H1 (cell line): ENCODE measurements around the gene RGL2. TPM values are rescaled to one million over a fixed set of nuclear protein-coding genes. Genes with fewer than 3 reads are reported as not detected.

Experiments used
- CTCF ChIA-PET: fragments of 300-600 bp; sonication (Branson Sonifier 250); formaldehyde crosslinking; loops from one replicate; lab custom pipeline; 2021; ENCODE audit not compliant: partially characterized antibody; lab: Charles Lee
- POLR2A ChIA-PET: fragments of 300-600 bp; sonication (Branson Sonifier 250); formaldehyde crosslinking; loops from one replicate; lab custom pipeline; 2021; ENCODE audit warnings: inconsistent platforms; ENCODE audit not compliant: partially characterized antibody; lab: Charles Lee
- DNase-seq, 2 experiments: peaks; one replicate each; pipeline versions ENCODE4 v3.0.0 to v3.0.0-alpha.2; 2010 to 2022; ENCODE audit warnings: low spot score in 2 of 2, low read depth in 1 of 2, mixed read lengths in 1 of 2
- FAIRE-seq: peaks from 2 replicates; lab custom pipeline; 2011; peaks lifted over from hg19 to GRCh38; lab: Jason Lieb, UNC
- H2AFZ ChIP-seq: 2 replicates; pipeline ENCODE4 v1.8.1; 2012; ENCODE audit warnings: low read length, inconsistent platforms
- H2AK5ac ChIP-seq: 2 replicates; pipeline ENCODE4 v1.6.1; 2013; ENCODE audit warnings: low read depth, low read length
- H2BK120ac ChIP-seq: replicated peaks from 2 replicates; pipeline ENCODE3; 2013; ENCODE audit warnings: low read depth, low read length, inconsistent platforms
- H2BK12ac ChIP-seq: 2 replicates; pipeline ENCODE4 v1.6.1; 2013; ENCODE audit warnings: low read depth, low read length
- H2BK15ac ChIP-seq: 2 replicates; pipeline ENCODE4 v1.6.1; 2013; ENCODE audit warnings: low read length
- H2BK20ac ChIP-seq: 2 replicates; pipeline ENCODE4 v1.6.1; 2013; ENCODE audit warnings: low read length
- H2BK5ac ChIP-seq: 2 replicates; pipeline ENCODE4 v1.6.1; 2013; ENCODE audit warnings: low read depth, low read length
- H3K14ac ChIP-seq: 2 replicates; pipeline ENCODE4 v1.6.1; 2013; ENCODE audit warnings: inconsistent platforms; ENCODE audit not compliant: insufficient read length
- H3K18ac ChIP-seq: 2 replicates; pipeline ENCODE4 v1.6.1; 2013; ENCODE audit warnings: low read length; ENCODE audit errors: extremely low read depth
- H3K23ac ChIP-seq: 2 replicates; pipeline ENCODE4 v1.6.1; 2013; ENCODE audit warnings: inconsistent platforms; ENCODE audit not compliant: insufficient read length
- H3K23me2 ChIP-seq: 2 replicates; pipeline ENCODE4 v1.6.1; 2013; ENCODE audit warnings: low read depth, low read length
- H3K27ac ChIP-seq: 2 replicates; pipeline ENCODE4 v1.6.1; 2011; ENCODE audit warnings: low read depth, low read length, inconsistent platforms
- H3K27me3 ChIP-seq, 4 experiments: replicated peaks in 1 of 4; 1 replicate in 1 of 4; 2 replicates in 3 of 4; pipeline versions ENCODE4 v1.6.1 to v1.8.1; 2011 to 2013; ENCODE audit warnings: low read length in 3 of 4, mild to moderate bottlenecking in 3 of 4, inconsistent platforms in 2 of 4, mixed read lengths in 2 of 4, moderate library complexity in 1 of 4; ENCODE audit not compliant: control insufficient read depth in 3 of 4, insufficient read depth in 3 of 4; ENCODE audit errors: extremely low read depth in 1 of 4
- H3K36me3 ChIP-seq, 4 experiments: 2 replicates each; pipeline versions ENCODE4 v1.6.1 to v1.8.1; 2011 to 2013; ENCODE audit warnings: mild to moderate bottlenecking in 4 of 4, low read length in 3 of 4, moderate library complexity in 2 of 4, control low read depth in 1 of 4, inconsistent platforms in 1 of 4; ENCODE audit not compliant: insufficient read depth in 4 of 4, control insufficient read depth in 2 of 4
- H3K4ac ChIP-seq: replicated peaks from 2 replicates; pipeline ENCODE3; 2013; ENCODE audit warnings: low read length, low read depth, mixed read lengths, inconsistent platforms; ENCODE audit not compliant: insufficient read length
- H3K4me1 ChIP-seq, 4 experiments: replicated peaks in 1 of 4; 1 replicate in 1 of 4; 2 replicates in 3 of 4; pipeline versions ENCODE4 v1.6.1 to v1.8.1; 2011 to 2013; ENCODE audit warnings: low read length in 3 of 4, inconsistent platforms in 2 of 4, mixed read lengths in 1 of 4; ENCODE audit not compliant: insufficient read depth in 4 of 4, control insufficient read depth in 3 of 4
- H3K4me2 ChIP-seq, 2 experiments: 2 replicates each; pipeline versions ENCODE4 v1.6.1 to v1.8.1; 2011 to 2013; ENCODE audit warnings: low read depth in 2 of 2, low read length in 2 of 2, control low read depth in 1 of 2, inconsistent platforms in 1 of 2, mild to moderate bottlenecking in 1 of 2; ENCODE audit not compliant: insufficient read depth in 1 of 2
- H3K4me3 ChIP-seq, 4 experiments: fragments of 200-600, 300-600 bp in 1 of 4; sonication (generic), shearing (Covaris generic), sonication (Bioruptor Twin) in 1 of 4; 2 replicates each; pipeline versions ENCODE4 v1.5.1 to v1.8.1; 2011 to 2016; ENCODE audit warnings: low read length in 4 of 4, low read depth in 3 of 4, control low read depth in 2 of 4, inconsistent platforms in 2 of 4, mild to moderate bottlenecking in 2 of 4, mixed read lengths in 1 of 4, moderate library complexity in 1 of 4; ENCODE audit not compliant: insufficient read depth in 2 of 4; ENCODE audit errors: extremely low read depth in 1 of 4
- H3K56ac ChIP-seq: replicated peaks from 2 replicates; pipeline ENCODE3; 2013; ENCODE audit warnings: low read depth, mild to moderate bottlenecking, mixed read lengths, low read length, inconsistent platforms; ENCODE audit not compliant: insufficient read length
- H3K79me1 ChIP-seq: 2 replicates; pipeline ENCODE4 v1.6.1; 2013; ENCODE audit warnings: low read depth, low read length, control low read depth
- H3K79me2 ChIP-seq, 2 experiments: 2 replicates each; pipeline versions ENCODE4 v1.6.1 to v1.8.1; 2012 to 2013; ENCODE audit warnings: low read length in 2 of 2, mild to moderate bottlenecking in 2 of 2, inconsistent platforms in 1 of 2; ENCODE audit not compliant: insufficient read depth in 2 of 2, control insufficient read depth in 1 of 2
- H3K9ac ChIP-seq, 4 experiments: replicated peaks in 1 of 4; 1 replicate in 1 of 4; 2 replicates in 3 of 4; pipeline versions ENCODE4 v1.6.1 to v1.8.1; 2011 to 2013; ENCODE audit warnings: low read depth in 3 of 4, low read length in 3 of 4, control low read depth in 2 of 4, mild to moderate bottlenecking in 2 of 4, moderate library complexity in 2 of 4, inconsistent platforms in 1 of 4; ENCODE audit errors: extremely low read depth in 1 of 4
- H3K9me3 ChIP-seq, 2 experiments: 2 replicates each; pipeline versions ENCODE4 v1.6.1 to v1.8.1; 2012 to 2013; ENCODE audit warnings: mild to moderate bottlenecking in 2 of 2, moderate library complexity in 2 of 2, control low read depth in 1 of 2, inconsistent platforms in 1 of 2, low read depth in 1 of 2, low read length in 1 of 2, mixed read lengths in 1 of 2; ENCODE audit not compliant: insufficient read depth in 2 of 2
- H4K20me1 ChIP-seq, 2 experiments: replicated peaks in 1 of 2; 2 replicates each; pipeline versions ENCODE3 to v1.8.1; 2011 to 2013; ENCODE audit warnings: inconsistent platforms in 2 of 2, low read length in 2 of 2, mild to moderate bottlenecking in 1 of 2; ENCODE audit not compliant: insufficient read depth in 2 of 2, control insufficient read depth in 1 of 2
- H4K5ac ChIP-seq: 2 replicates; pipeline ENCODE4 v1.6.1; 2013; ENCODE audit warnings: low read length, low read depth, mixed read lengths, inconsistent platforms; ENCODE audit not compliant: insufficient read length
- H4K8ac ChIP-seq: 2 replicates; pipeline ENCODE4 v1.8.0; 2013; ENCODE audit warnings: mild to moderate bottlenecking, moderate library complexity, low read length, inconsistent platforms; ENCODE audit not compliant: insufficient read depth; ENCODE audit errors: extremely low read depth
- H4K91ac ChIP-seq: replicated peaks from 2 replicates; pipeline ENCODE3; 2013; ENCODE audit warnings: low read length, mixed read lengths, inconsistent platforms; ENCODE audit not compliant: insufficient read length
- CHD1 ChIP-seq: IDR thresholded peaks from 2 replicates; pipeline ENCODE4 v1.6.1; 2012; ENCODE audit warnings: low read depth, low read length, improper control_type of control experiment
- SIN3A ChIP-seq, 2 experiments: IDR thresholded peaks in 1 of 2; conservative IDR thresholded peaks in 1 of 2; 2 replicates each; pipeline ENCODE4 v1.6.1; 2011 to 2012; ENCODE audit warnings: low read length in 2 of 2, improper control_type of control experiment in 1 of 2, low read depth in 1 of 2, mild to moderate bottlenecking in 1 of 2
- SRF ChIP-seq: IDR thresholded peaks from 2 replicates; pipeline ENCODE4 v1.6.1; 2011; ENCODE audit warnings: mild to moderate bottlenecking, low read depth, low read length, moderate library complexity
- WGBS, 2 experiments: shearing (Covaris generic) in 1 of 2; methylation state at CpG; one replicate each; pipeline versions ENCODE4 v1.1.6 to v1.1.7; 2013 to 2015; ENCODE audit warnings: low lambda C conversion rate in 2 of 2, mixed read lengths in 2 of 2, inconsistent platforms in 1 of 2, low coverage in 1 of 2, missing lambda C conversion rate in 1 of 2; ENCODE audit not compliant: insufficient replicate concordance in 2 of 2, insufficient coverage in 1 of 2, insufficient read length in 1 of 2; ENCODE audit errors: extremely low coverage in 1 of 2, missing lambda C conversion rate in 1 of 2; 5-methylcytosine and 5-hydroxymethylcytosine counted together
- polyA plus RNA-seq, 7 experiments: library from polyadenylated mRNA; depleted of rRNA in 3 of 7; stranded (reverse) in 5 of 7; unstranded in 2 of 7; fragments of >200 nt in 5 of 7; fragments of 200-250 nt in 2 of 7; gene quantifications; 1 replicate in 5 of 7; 2 replicates in 1 of 7; 4 replicates in 1 of 7; pipeline versions ENCODE4 v1.2.1 to v1.2.3, GENCODE V29; 2011 to 2013; ENCODE audit warnings: missing spikeins in 2 of 7, mixed read lengths in 2 of 7
- total RNA-seq: library from RNA; stranded (reverse); fragmentation: NEBNext Ultra II Directional; extraction: Animal tissue kit (Norgen Biotek cat#: 25700); gene quantifications from 2 replicates; pipeline ENCODE4 v1.2.1, GENCODE V29; 2021

The RGL2 gene
- total and polyA plus RNA-seq, 2 of the 8 experiments (the other 6 are each of a cell fraction or from before 2014, with no cell fraction given) = 58.1 to 80.3 TPM

DNA sequence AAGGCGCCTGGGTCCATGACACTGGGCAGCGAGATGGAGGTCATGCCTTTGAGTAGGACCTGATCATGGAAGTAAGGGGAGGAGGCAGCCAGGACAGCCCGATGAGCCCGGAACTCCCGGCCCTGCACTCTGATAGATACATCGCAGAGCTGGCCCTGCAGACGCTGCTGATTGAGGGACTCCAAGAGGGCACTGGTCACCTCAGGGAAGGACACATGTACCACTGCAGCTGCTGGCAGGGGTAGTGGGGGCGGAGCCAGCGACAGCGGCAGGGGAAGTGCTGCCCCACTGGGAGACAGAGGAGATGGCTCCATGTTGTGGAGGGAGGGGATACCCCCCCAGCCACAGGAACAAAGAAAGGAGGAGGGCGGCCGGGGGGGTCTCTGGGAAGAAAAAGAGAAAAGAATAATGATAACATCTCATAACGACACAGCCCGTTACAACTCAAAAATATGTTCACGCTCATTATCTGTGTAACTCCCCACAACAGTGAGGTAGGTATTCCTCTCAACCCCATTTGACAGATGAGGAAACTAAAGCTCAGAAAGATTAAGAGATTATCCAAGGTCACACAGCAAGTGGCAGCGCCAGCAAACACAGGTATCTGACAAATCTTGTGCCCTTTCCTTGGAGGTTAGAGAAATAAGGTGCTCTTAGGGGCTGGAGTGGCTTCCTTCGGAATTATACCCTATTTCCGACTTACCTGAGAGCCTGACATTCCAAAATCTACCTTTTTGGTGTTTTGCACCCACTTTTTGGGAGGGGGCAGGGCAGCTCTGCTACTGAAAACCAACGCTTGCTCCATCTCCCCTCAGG is 18.1 kb upstream of the RGL2 start:
- no peak overlapping the region for H3K27ac ChIP-seq
- TF ChIP-seq CHD1 (no peak), SRF (no peak), SIN3A (conservative IDR thresholded peaks at IDR 0.05 in 1 of 2, IDR thresholded peaks at IDR 0.05 in 1 of 2; ENCODE audit: low read depth in 1 of 2, low read length in 2 of 2) (0 out of 4 replicates have a peak, but pooled peaks of 1 of the 2 experiments have one; percentile 5)

More for the DNA sequence above, 18.1 kb upstream of the RGL2 start:
- Histone ChIP-seq H3K27me3 (no peaks in the 10 kb centered on the region), H3K4ac (no peak overlapping the region), H4K20me1 (peaks cover 2 to 5% of the 10 kb centered on the region in 2 experiments), H3K23ac (no peak overlapping the region), H2BK15ac (no peak overlapping the region), H3K4me2 (peak overlapping the region; percentile 65 to 66), H3K79me1 (peaks cover 7% of the 10 kb centered on the region; the same call in 1 of the 2 replicates), H3K9me3 (no peaks in the 10 kb centered on the region; a peak in 1 of 4 replicates), H2BK20ac (no peak overlapping the region), H3K79me2 (peaks cover 0 to 25% of the 10 kb centered on the region in 2 experiments; a peak in 2 of 4 replicates), H3K18ac (no peak overlapping the region), H4K91ac (no peak overlapping the region), H2AK5ac (no peak overlapping the region), H3K4me3 (peak overlapping the region; percentile 49 to 82 (median 64)), H3K23me2 (peaks cover 31% of the 10 kb centered on the region), H2BK120ac (no peak overlapping the region), H4K8ac (no peak overlapping the region), H3K14ac (no peak overlapping the region), H2BK12ac (no peak overlapping the region), H2BK5ac (no peak overlapping the region), H4K5ac (no peak overlapping the region), H3K4me1 (peaks cover 0 to 35% (median 23%) of the 10 kb centered on the region in 4 experiments; a peak in 6 of 7 replicates), H3K56ac (no peak overlapping the region), H2AFZ (no peak overlapping the region), H3K9ac (no peak overlapping the region), H3K36me3 (peaks cover 10 to 31% (median 21%) of the 10 kb centered on the region in 4 experiments; a peak in 7 of 8 replicates)
- CTCF ChIA-PET = interaction anchor here (0.6 to 2.7 kb wide), 7 partner anchors 12 to 541 kb away, joined by 3 to 8 read pairs (median 3); partner anchors contain the start of gene RGL2
- POLR2A ChIA-PET = interaction anchor here (0.6 to 3.5 kb wide), 10 partner anchors 19 to 425 kb away, joined by 3 to 25 read pairs (median 6); partner anchors contain the start of genes B3GALT4, RGL2, RPS18 and VPS52
- WGBS, 2 experiments = 66% methylated on average over 19 of the region's 19 CpGs; no CpG with 5 or more reads in 1 of the 2 experiments
- DNase-seq (peak in 1 of 2 experiments; percentile 56), FAIRE-seq (no peak)
